HepG2 (cell line): ENCODE data around the gene CYBC1. TPM values are rescaled to one million over a fixed set of nuclear protein-coding genes. Genes with fewer than 3 reads are reported as not detected.

Source experiments
- ATAC-seq: fragments of 200-7000 bp; cut with Tn5 transposase; 3 replicates; pipeline ENCODE4 v1.9.1; 2020; ENCODE audit warnings: mild to moderate bottlenecking, moderate library complexity
- BruUV-seq: library from RNA; stranded (reverse); fragments of 400-500 nt; replicated peaks from 2 replicates; lab custom pipeline; 2021; lab: Mats Ljungman, UMichigan
- CTCF ChIA-PET: fragments of 300-600 bp; formaldehyde crosslinking; extraction: SDS; loops from one replicate; lab custom pipeline; 2021; ENCODE audit warnings: low total read pairs, inconsistent platforms, low intra/inter-chr PET ratio; lab: Yijun Ruan, JAX
- POLR2A ChIA-PET: fragments of 350-600 bp; sonication (Branson Sonifier 250); formaldehyde crosslinking; loops from one replicate; lab custom pipeline; 2020; ENCODE audit warnings: antibody characterized with exemption, inconsistent platforms; lab: Yijun Ruan, JAX
- DNase-seq: peaks from one replicate; pipeline ENCODE4 v3.0.0-alpha.2; 2015; ENCODE audit warnings: low spot score
- FAIRE-seq: peaks from 3 replicates; lab custom pipeline; 2011; peaks lifted over from hg19 to GRCh38; lab: Jason Lieb, UNC
- H2AFZ ChIP-seq: one replicate; pipeline ENCODE4 v1.6.1; 2011; ENCODE audit warnings: low read length, inconsistent platforms
- H3K27ac ChIP-seq: fragments of 300-600 bp; 3 replicates; pipeline ENCODE4 v1.8.0; 2011; ENCODE audit warnings: mixed run types, mild to moderate bottlenecking, mixed read lengths, low read length, inconsistent platforms; ENCODE audit not compliant: insufficient read depth; ENCODE audit errors: extremely low read length
- H3K27me3 ChIP-seq, 2 experiments: fragments of 200-600 bp in 1 of 2; 2 replicates in 1 of 2; 3 replicates in 1 of 2; pipeline versions ENCODE4 v1.6.0 to v1.8.0; 2011; ENCODE audit warnings: low read length in 2 of 2, mild to moderate bottlenecking in 2 of 2, moderate library complexity in 2 of 2, inconsistent platforms in 1 of 2; ENCODE audit not compliant: insufficient read depth in 2 of 2, control insufficient read depth in 1 of 2
- H3K36me3 ChIP-seq, 2 experiments: fragments of 200-600 bp in 1 of 2; replicated peaks in 1 of 2; 2 replicates in 1 of 2; 3 replicates in 1 of 2; pipeline versions ENCODE4 v1.5.1 to v1.8.0; 2011; ENCODE audit warnings: low read length in 2 of 2, inconsistent platforms in 1 of 2; ENCODE audit not compliant: insufficient read depth in 2 of 2, control insufficient read depth in 1 of 2
- H3K4me1 ChIP-seq: 2 replicates; pipeline ENCODE4 v1.5.1; 2012; ENCODE audit warnings: low read length, inconsistent platforms; ENCODE audit not compliant: insufficient read depth
- H3K4me2 ChIP-seq: 2 replicates; pipeline ENCODE4 v1.6.0; 2011; ENCODE audit warnings: low read depth, low read length, inconsistent platforms
- H3K4me3 ChIP-seq, 3 experiments: fragments of 200-600 bp in 1 of 3; sonication (generic), shearing (Covaris generic) in 1 of 3; replicated peaks in 1 of 3; 2 replicates each; pipeline ENCODE4 v1.5.1; 2011 to 2016; ENCODE audit warnings: low read length in 3 of 3, inconsistent platforms in 2 of 3, low read depth in 2 of 3, mild to moderate bottlenecking in 2 of 3, control low read depth in 1 of 3, mixed read lengths in 1 of 3; ENCODE audit not compliant: insufficient read depth in 1 of 3
- H3K79me2 ChIP-seq: one replicate; pipeline ENCODE4 v1.6.1; 2011; ENCODE audit warnings: low read length, inconsistent platforms; ENCODE audit not compliant: insufficient read depth
- H3K9ac ChIP-seq: 2 replicates; pipeline ENCODE4 v1.6.0; 2011; ENCODE audit warnings: mild to moderate bottlenecking, low read depth, low read length, inconsistent platforms; ENCODE audit not compliant: insufficient read depth
- H3K9me3 ChIP-seq: 2 replicates; pipeline ENCODE4 v1.5.1; 2012; ENCODE audit warnings: mild to moderate bottlenecking, low read length
- H4K20me1 ChIP-seq: 2 replicates; pipeline ENCODE4 v1.6.0; 2011; ENCODE audit warnings: inconsistent platforms, mild to moderate bottlenecking, low read length, moderate library complexity; ENCODE audit not compliant: insufficient read depth
- AGO2 ChIP-seq: fragments of 200-400 bp; formaldehyde crosslinking; optimal IDR thresholded peaks from 2 replicates; pipeline ENCODE3; 2017; ENCODE audit warnings: mild to moderate bottlenecking, low read depth, low read length, moderate library complexity
- DRAP1 ChIP-seq: IDR thresholded peaks from 2 replicates; pipeline ENCODE4 v1.6.1; 2016; ENCODE audit warnings: missing genetic modification reagents, missing compliant biosample characterization
- ESRRA ChIP-seq: sonication (generic); formaldehyde crosslinking; IDR thresholded peaks from 2 replicates; pipeline ENCODE4 v1.5.1; 2020; ENCODE audit warnings: mild to moderate bottlenecking, low read depth, missing genetic modification reagents
- FOXO4 ChIP-seq: sonication (generic); formaldehyde crosslinking; conservative IDR thresholded peaks from 2 replicates; pipeline ENCODE4 v1.8.1; 2023; ENCODE audit warnings: missing genetic modification reagents
- GMEB1 ChIP-seq: sonication (generic); formaldehyde crosslinking; IDR thresholded peaks from 2 replicates; pipeline ENCODE4 v1.5.1; 2020; ENCODE audit warnings: missing genetic modification reagents, mild to moderate bottlenecking, borderline replicate concordance
- HOXA7 ChIP-seq: sonication (generic); formaldehyde crosslinking; IDR thresholded peaks from 2 replicates; pipeline ENCODE4 v1.8.1; 2022; ENCODE audit warnings: mild to moderate bottlenecking, missing genetic modification reagents, moderate library complexity
- KLF9 ChIP-seq: IDR thresholded peaks from 2 replicates; pipeline ENCODE4 v1.6.1; 2016; ENCODE audit warnings: low read depth
- PHF8 ChIP-seq: sonication (generic); formaldehyde crosslinking; IDR thresholded peaks from 2 replicates; pipeline ENCODE4 v1.5.0; 2020; ENCODE audit warnings: missing genetic modification reagents
- SNAPC2 ChIP-seq: sonication (generic); formaldehyde crosslinking; IDR thresholded peaks from 2 replicates; pipeline ENCODE4 v1.8.1; 2022; ENCODE audit warnings: mild to moderate bottlenecking, missing genetic modification reagents
- SPEN ChIP-seq: sonication (generic); formaldehyde crosslinking; IDR thresholded peaks from 2 replicates; pipeline ENCODE4 v1.5.1; 2020; ENCODE audit warnings: low read depth, mild to moderate bottlenecking, missing genetic modification reagents
- ZBTB33 ChIP-seq: sonication (generic); formaldehyde crosslinking; IDR thresholded peaks from 2 replicates; pipeline ENCODE4 v1.4.0; 2020; ENCODE audit warnings: missing genetic modification reagents
- ZNF274 ChIP-seq: sonication (generic); formaldehyde crosslinking; IDR thresholded peaks from 2 replicates; pipeline ENCODE4 v1.5.1; 2020; ENCODE audit warnings: mild to moderate bottlenecking, missing genetic modification reagents
- ZNF335 ChIP-seq: sonication (generic); formaldehyde crosslinking; IDR thresholded peaks from 2 replicates; pipeline ENCODE4 v1.4.0; 2020; ENCODE audit warnings: missing genetic modification reagents
- ZNF350 ChIP-seq: sonication (generic); formaldehyde crosslinking; IDR thresholded peaks from 2 replicates; pipeline ENCODE4 v1.4.0; 2020; ENCODE audit warnings: mild to moderate bottlenecking, low read depth, missing genetic modification reagents, borderline replicate concordance
- ZNF513 ChIP-seq: sonication (generic); formaldehyde crosslinking; conservative IDR thresholded peaks from 2 replicates; pipeline ENCODE4 v1.5.0; 2020; ENCODE audit warnings: missing genetic modification reagents
- WGBS: methylation state at CpG from one replicate; pipeline ENCODE4 v1.1.6; 2017; ENCODE audit warnings: low lambda C conversion rate; 5-methylcytosine and 5-hydroxymethylcytosine counted together
- in situ Hi-C: cut with HindIII; loops from 2 replicates; pipeline ENCODE4 v1.10.0; 2017; ENCODE audit warnings: low pct_unique_long_range_greater_than_20kb; ENCODE audit not compliant: extremely low pct_ligation_motif_present
- intact Hi-C: fragments of 100-400 bp; cut with micrococcal nuclease; formaldehyde crosslinking; loops from one replicate; pipeline ENCODE4 v1.10.0; 2022; ENCODE audit not compliant: unreplicated experiment
- polyA plus RNA-seq, 8 experiments: library from polyadenylated mRNA; depleted of rRNA in 3 of 8; stranded (reverse) in 7 of 8; unstranded in 1 of 8; fragments of >200 nt; fragmentation: Illumina TruSeq in 4 of 8; extraction: Trizol in 4 of 8; gene quantifications; 2 replicates each; pipeline versions ENCODE4 v1.2.1 to v1.2.3, GENCODE V29; 2011 to 2016; ENCODE audit warnings: low read depth in 4 of 8, missing spikeins in 1 of 8, mixed read lengths in 1 of 8; ENCODE audit not compliant: insufficient read depth in 1 of 8
- total RNA-seq, 5 experiments: library from RNA; depleted of rRNA; stranded (reverse); fragments of >200 nt; fragmentation: Illumina TruSeq; extraction: Trizol; gene quantifications; 2 replicates each; pipeline ENCODE4 v1.2.3, GENCODE V29; 2016; ENCODE audit warnings: low read depth in 1 of 5

CYBC1 gene
- total and polyA plus RNA-seq, 2 of the 13 experiments (the other 11 are each of a cell fraction or from before 2014, with no cell fraction given): 43.4 to 44.1 TPM

- TF ChIP-seq HOXA7 (CRISPR knock-in tag) (no peak), ZNF350 (CRISPR knock-in tag) (peak; percentile 60; the same call in 1 of the 2 replicates), ZNF513 (CRISPR knock-in tag) (no peak), KLF9 (CRISPR knock-in tag) (no peak), PHF8 (CRISPR knock-in tag) (0 out of 2 replicates have a peak, but pooled peaks have one; percentile 9), ZNF335 (no peak)
- TF ChIP-seq, all 625 proteins: peak for 5
These were observed 40.6 kb upstream of the CYBC1 start (continued) for GRCh38 chr17:82491196-82491530.

GRCh38 chr17:82490512-82491195 is 40.1 kb upstream of the CYBC1 start:
- POLR2A ChIA-PET: no interaction called here
- Histone ChIP-seq H3K27ac (no peak overlapping the region), H4K20me1 (no peaks in the 10 kb centered on the region), H2AFZ (no peak overlapping the region), H3K36me3 (peaks cover 8 to 20% of the 10 kb centered on the region in 2 experiments), H3K27me3 (no peaks in the 10 kb centered on the region), H3K9ac (no peak overlapping the region), H3K9me3 (no peaks in the 10 kb centered on the region), H3K4me3 (no peak overlapping the region), H3K4me2 (no peak overlapping the region), H3K79me2 (no peaks in the 10 kb centered on the region), H3K4me1 (peaks cover 39% of the 10 kb centered on the region)
- no peak for DNase-seq
- in situ Hi-C loops (no loop called here), intact Hi-C loops (no loop called here)
- CTCF ChIA-PET: no interaction called here
- no TSS peak for BruUV-seq
- no peak for ATAC-seq
- no peak for FAIRE-seq
- 90% methylated on average over 25 of the region's 25 CpGs for WGBS
- TF ChIP-seq GMEB1 (CRISPR knock-in tag): no peak
- TF ChIP-seq ZNF274 (CRISPR knock-in tag): no peak
- TF ChIP-seq ESRRA (CRISPR knock-in tag): 0 out of 2 replicates have a peak, but pooled peaks have one; percentile 24
- TF ChIP-seq DRAP1 (CRISPR knock-in tag): no peak
- no peak for TF ChIP-seq SPEN (CRISPR knock-in tag)
- peak; percentile 61 for TF ChIP-seq ZBTB33 (CRISPR knock-in tag)
- TF ChIP-seq FOXO4: 0 out of 2 replicates have a peak, but pooled peaks have one; percentile 80
- no peak for TF ChIP-seq SNAPC2 (CRISPR knock-in tag)
- peak; percentile 65 for TF ChIP-seq AGO2
